Astrocyte (in vitro differentiated cells and primary cell): ENCODE measurements around the gene TBX2. TPM values are rescaled to one million over a fixed set of nuclear protein-coding genes. Genes with fewer than 3 reads are reported as not detected.

ENCODE experiments used
- DNase-seq: peaks from one replicate; pipeline ENCODE4 v3.0.0-alpha.2; 2010; ENCODE audit warnings: low read depth
- FAIRE-seq: peaks from 2 replicates; lab custom pipeline; 2011; peaks lifted over from hg19 to GRCh38; lab: Jason Lieb, UNC
- H2AFZ ChIP-seq: 2 replicates; pipeline ENCODE4 v1.6.0; 2012; ENCODE audit warnings: low read depth, low read length, inconsistent platforms
- H3K27ac ChIP-seq: 2 replicates; pipeline ENCODE4 v1.5.1; 2011; ENCODE audit warnings: low read depth, low read length, inconsistent platforms
- H3K27me3 ChIP-seq: 2 replicates; pipeline ENCODE4 v1.6.0; 2011; ENCODE audit warnings: low read length, inconsistent platforms; ENCODE audit not compliant: insufficient read depth
- H3K36me3 ChIP-seq: 2 replicates; pipeline ENCODE4 v1.5.1; 2011; ENCODE audit warnings: low read length, inconsistent platforms; ENCODE audit not compliant: insufficient read depth
- H3K4me1 ChIP-seq: 2 replicates; pipeline ENCODE4 v1.5.1; 2011; ENCODE audit warnings: low read length, inconsistent platforms; ENCODE audit not compliant: insufficient read depth
- H3K4me2 ChIP-seq: 2 replicates; pipeline ENCODE4 v1.6.0; 2012; ENCODE audit warnings: low read length, inconsistent platforms
- H3K4me3 ChIP-seq: 2 replicates; pipeline ENCODE4 v1.5.1; 2011; ENCODE audit warnings: low read depth, mild to moderate bottlenecking, low read length, inconsistent platforms; ENCODE audit not compliant: insufficient read depth
- H3K79me2 ChIP-seq: 2 replicates; pipeline ENCODE4 v1.6.0; 2012; ENCODE audit warnings: mild to moderate bottlenecking, low read length, inconsistent platforms; ENCODE audit not compliant: insufficient read depth
- H3K9ac ChIP-seq: 2 replicates; pipeline ENCODE4 v1.6.0; 2012; ENCODE audit warnings: mild to moderate bottlenecking, low read length, inconsistent platforms
- H3K9me3 ChIP-seq: 2 replicates; pipeline ENCODE4 v1.5.1; 2012; ENCODE audit warnings: low read depth, mild to moderate bottlenecking, low read length, inconsistent platforms; ENCODE audit not compliant: insufficient read depth
- H4K20me1 ChIP-seq: 2 replicates; pipeline ENCODE4 v1.6.0; 2012; ENCODE audit warnings: low read length, inconsistent platforms; ENCODE audit not compliant: insufficient read depth
- H3K27ac Mint-ChIP-seq: one replicate; pipeline ENCODE4 v1.8.0; 2021; ENCODE audit warnings: mild to moderate bottlenecking, mixed read lengths; ENCODE audit not compliant: unreplicated experiment
- H3K27me3 Mint-ChIP-seq: one replicate; pipeline ENCODE4 v1.8.0; 2021; ENCODE audit warnings: low read depth, mixed read lengths; ENCODE audit not compliant: unreplicated experiment
- H3K36me3 Mint-ChIP-seq: one replicate; pipeline ENCODE4 v1.8.0; 2021; ENCODE audit warnings: low read depth, mixed read lengths; ENCODE audit not compliant: unreplicated experiment
- H3K4me1 Mint-ChIP-seq: one replicate; pipeline ENCODE4 v1.8.0; 2021; ENCODE audit warnings: low read depth, mixed read lengths; ENCODE audit not compliant: unreplicated experiment
- H3K4me3 Mint-ChIP-seq: one replicate; pipeline ENCODE4 v1.8.0; 2021; ENCODE audit warnings: mild to moderate bottlenecking, moderate library complexity, mixed read lengths; ENCODE audit not compliant: unreplicated experiment
- H3K9me3 Mint-ChIP-seq: one replicate; pipeline ENCODE4 v1.8.0; 2021; ENCODE audit warnings: mild to moderate bottlenecking, mixed read lengths; ENCODE audit not compliant: unreplicated experiment
- CTCF ChIP-seq: IDR thresholded peaks from 2 replicates; pipeline ENCODE4 v1.5.1; 2011; ENCODE audit warnings: low read depth, mild to moderate bottlenecking, inconsistent platforms, low read length, moderate library complexity; ENCODE audit not compliant: insufficient read depth
- EZH2 ChIP-seq: IDR thresholded peaks from 2 replicates; pipeline ENCODE4 v1.6.1; 2012; ENCODE audit warnings: mild to moderate bottlenecking, low read length, inconsistent platforms; ENCODE audit not compliant: insufficient read depth
- total RNA-seq: library from RNA; stranded (reverse); gene quantifications from 2 replicates; pipeline ENCODE4 v1.2.1, GENCODE V29; 2021

TBX2 gene
- total RNA-seq, 1 donor from 2014 or later = 0.50 TPM

GRCh38 chr17:61380836-61381525 lies 18.7 kb upstream of the TBX2 start:
- no peak overlapping the region for H3K4me3 Mint-ChIP-seq
- H3K4me1 Mint-ChIP-seq = peaks cover 1% of the 10 kb centered on the region

GRCh38 chr17:61381537-61381936 lies 18.1 kb upstream of the TBX2 start:
- no peaks in the 10 kb centered on the region for H4K20me1 ChIP-seq
- no peaks in the 10 kb centered on the region for H3K9me3 ChIP-seq
- H3K36me3 ChIP-seq = no peaks in the 10 kb centered on the region
- Mint-ChIP-seq H3K27ac (no peak overlapping the region), H3K36me3 (peaks cover 5% of the 10 kb centered on the region), H3K4me1 (peaks cover 1% of the 10 kb centered on the region), H3K27me3 (peaks cover 38% of the 10 kb centered on the region), H3K4me3 (no peak overlapping the region), H3K9me3 (peaks cover 4% of the 10 kb centered on the region)
- no peaks in the 10 kb centered on the region for H3K4me1 ChIP-seq
- FAIRE-seq (no peak), DNase-seq (no peak)
- H3K9ac ChIP-seq = no peak overlapping the region
- no peaks in the 10 kb centered on the region for H3K79me2 ChIP-seq
- H3K27ac ChIP-seq = no peak overlapping the region
- TF ChIP-seq CTCF (no peak), EZH2 (no peak)
- H2AFZ ChIP-seq = no peak overlapping the region
- H3K27me3 ChIP-seq = no peaks in the 10 kb centered on the region
- no peak overlapping the region for H3K4me3 ChIP-seq
- no peak overlapping the region for H3K4me2 ChIP-seq

More at GRCh38 chr17:61380836-61381525, 18.7 kb upstream of the TBX2 start:
- Histone ChIP-seq H3K4me1 (no peaks in the 10 kb centered on the region), H2AFZ (no peak overlapping the region), H3K4me2 (no peak overlapping the region), H4K20me1 (no peaks in the 10 kb centered on the region), H3K4me3 (no peak overlapping the region), H3K27ac (no peak overlapping the region), H3K9me3 (no peaks in the 10 kb centered on the region), H3K79me2 (no peaks in the 10 kb centered on the region), H3K9ac (no peak overlapping the region), H3K36me3 (no peaks in the 10 kb centered on the region), H3K27me3 (no peaks in the 10 kb centered on the region)
- peaks cover 5% of the 10 kb centered on the region for H3K36me3 Mint-ChIP-seq
- H3K9me3 Mint-ChIP-seq = peaks cover 4% of the 10 kb centered on the region
- no peak for FAIRE-seq
- H3K27ac Mint-ChIP-seq = no peak overlapping the region
- TF ChIP-seq CTCF (no peak), EZH2 (no peak)
- DNase-seq = no peak
- peaks cover 38% of the 10 kb centered on the region for H3K27me3 Mint-ChIP-seq
